PC-3 (cell line): ENCODE data around the gene FBXO38. TPM values are rescaled to one million over a fixed set of nuclear protein-coding genes. Genes with fewer than 3 reads are reported as not detected.

Source experiments
- ATAC-seq: fragments of 200-7000 bp; cut with Tn5 transposase; 2 replicates; pipeline ENCODE4 v1.9.1; 2020; ENCODE audit warnings: mild to moderate bottlenecking, moderate library complexity
- BruUV-seq: library from RNA; stranded (reverse); fragments of 400-500 nt; replicated peaks from 2 replicates; lab custom pipeline; 2021; lab: Mats Ljungman, UMichigan
- CTCF ChIA-PET: fragments of 300-600 bp; sonication (Branson Sonifier 250); formaldehyde crosslinking; loops from one replicate; lab custom pipeline; 2022; ENCODE audit warnings: antibody characterized with exemption; lab: Charles Lee
- POLR2A ChIA-PET: fragments of 300-600 bp; sonication (Branson Sonifier 250); formaldehyde crosslinking; loops from one replicate; lab custom pipeline; 2022; ENCODE audit warnings: antibody characterized with exemption; ENCODE audit not compliant: unreplicated experiment; lab: Charles Lee
- DNase-seq: peaks from one replicate; pipeline ENCODE4 v3.0.0-alpha.2; 2015
- H2AFZ ChIP-seq: fragments of 300-600 bp; sonication (generic); 2 replicates; pipeline ENCODE4 v1.6.0; 2016; ENCODE audit warnings: antibody characterized with exemption, low read length
- H3F3A ChIP-seq: fragments of 300-600 bp; sonication (generic); one replicate; pipeline ENCODE4 v1.6.0; 2017; ENCODE audit warnings: antibody characterized with exemption, low read length, control low read depth, mild to moderate bottlenecking; ENCODE audit not compliant: unreplicated experiment
- H3K27ac ChIP-seq: fragments of 300-600 bp; sonication (generic); 2 replicates; pipeline ENCODE4 v1.5.1; 2016; ENCODE audit warnings: mild to moderate bottlenecking, low read length
- H3K27me3 ChIP-seq: fragments of 300-600 bp; sonication (generic); 2 replicates; pipeline ENCODE4 v1.6.1; 2016; ENCODE audit warnings: low read length, mixed read lengths
- H3K36me3 ChIP-seq: fragments of 300-600 bp; sonication (generic); 2 replicates; pipeline ENCODE4 v1.6.1; 2016; ENCODE audit warnings: low read depth, mixed run types, low read length, mixed read lengths
- H3K4me1 ChIP-seq: fragments of 300-600 bp; sonication (generic); 2 replicates; pipeline ENCODE4 v1.5.1; 2016; ENCODE audit warnings: low read length; ENCODE audit not compliant: insufficient read depth
- H3K4me2 ChIP-seq: fragments of 300-600 bp; sonication (generic); 2 replicates; pipeline ENCODE4 v1.6.0; 2016; ENCODE audit warnings: low read length
- H3K4me3 ChIP-seq: fragments of 300-600 bp; sonication (generic); 2 replicates; pipeline ENCODE4 v1.5.1; 2016; ENCODE audit warnings: mild to moderate bottlenecking, low read length, mixed read lengths
- H3K79me2 ChIP-seq: fragments of 300-600 bp; sonication (generic); 2 replicates; pipeline ENCODE4 v1.6.1; 2017; ENCODE audit warnings: low read length, mixed read lengths
- H3K9ac ChIP-seq: fragments of 300-600 bp; sonication (generic); 2 replicates; pipeline ENCODE4 v1.6.0; 2016; ENCODE audit warnings: mild to moderate bottlenecking, low read length
- H3K9me2 ChIP-seq: fragments of 300-600 bp; sonication (generic); replicated peaks from 2 replicates; pipeline ENCODE4 v1.6.1; 2016; ENCODE audit warnings: mixed run types, low read length, mixed read lengths
- H3K9me3 ChIP-seq: fragments of 300-600 bp; sonication (generic); 2 replicates; pipeline ENCODE4 v1.6.1; 2016; ENCODE audit warnings: low read length, mixed read lengths
- H4K20me1 ChIP-seq: fragments of 300-600 bp; sonication (generic); 2 replicates; pipeline ENCODE4 v1.6.1; 2016; ENCODE audit warnings: low read length, mixed read lengths
- EZH2 ChIP-seq: fragments of 300-600 bp; sonication (generic); IDR thresholded peaks from one replicate; pipeline ENCODE4 v1.6.1; 2017; ENCODE audit warnings: antibody characterized with exemption, mild to moderate bottlenecking, low read length; ENCODE audit not compliant: unreplicated experiment
- EZH2phosphoT487 ChIP-seq: fragments of 300-600 bp; sonication (generic); IDR thresholded peaks from 2 replicates; pipeline ENCODE4 v1.6.1; 2018; ENCODE audit warnings: mild to moderate bottlenecking, antibody characterized with exemption, low read length, borderline replicate concordance
- intact Hi-C: fragments of 100-400 bp; cut with micrococcal nuclease; formaldehyde crosslinking; loops from 2 replicates; pipeline ENCODE4 v1.9.0; 2023
- total RNA-seq: library from RNA; depleted of rRNA; stranded (reverse); fragments of >200 nt; gene quantifications from 2 replicates; pipeline ENCODE4 v1.2.3, GENCODE V29; 2014
- TF ChIP-seq, protein P1 (sequence below): fragments of 300-600 bp; sonication (generic); conservative IDR thresholded peaks from 2 replicates; pipeline ENCODE4 v1.5.1; 2017; ENCODE audit warnings: antibody characterized with exemption, low read depth, mild to moderate bottlenecking, low read length

FBXO38 gene
- total RNA-seq, 1 experiment from 2014 or later: 42.7 TPM

DNA sequence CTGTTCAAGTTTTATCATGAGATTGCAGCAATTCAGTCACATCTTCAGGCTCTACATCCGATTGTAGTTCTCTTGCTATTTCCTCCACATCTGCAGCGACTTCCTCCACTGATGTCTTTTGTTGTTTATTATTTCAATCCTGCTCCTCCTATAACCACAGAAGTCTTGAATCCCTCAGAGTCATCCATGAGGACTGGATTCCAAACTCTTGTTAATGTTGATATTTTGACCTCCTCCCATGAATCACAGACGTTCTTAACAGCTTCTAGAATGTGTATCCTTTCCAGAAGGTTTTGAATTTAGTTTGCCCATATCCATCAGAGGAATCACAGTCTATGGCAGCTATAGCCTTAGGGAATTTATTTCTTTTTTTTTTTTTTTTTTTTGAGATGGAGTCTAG is 3.6 kb downstream of the FBXO38 start:
- Histone ChIP-seq H3K4me3 (no peak overlapping the region), H3K27me3 (no peaks in the 10 kb centered on the region), H2AFZ (no peak overlapping the region), H3K4me1 (peaks cover 33% of the 10 kb centered on the region), H3K9ac (no peak overlapping the region), H3K36me3 (peaks cover 2% of the 10 kb centered on the region; the same call in 1 of the 2 replicates), H3K9me3 (no peaks in the 10 kb centered on the region), H3K27ac (no peak overlapping the region), H3F3A (no peaks in the 10 kb centered on the region), H4K20me1 (no peaks in the 10 kb centered on the region), H3K9me2 (no peaks in the 10 kb centered on the region), H3K79me2 (peaks cover 90% of the 10 kb centered on the region), H3K4me2 (no peak overlapping the region)
- BruUV-seq: no TSS peak
- CTCF ChIA-PET: no interaction called here
- DNase-seq: no peak
- POLR2A ChIA-PET: no interaction called here
- TF ChIP-seq EZH2 (no peak), EZH2phosphoT487 (no peak)
- TF ChIP-seq, protein P1, sequence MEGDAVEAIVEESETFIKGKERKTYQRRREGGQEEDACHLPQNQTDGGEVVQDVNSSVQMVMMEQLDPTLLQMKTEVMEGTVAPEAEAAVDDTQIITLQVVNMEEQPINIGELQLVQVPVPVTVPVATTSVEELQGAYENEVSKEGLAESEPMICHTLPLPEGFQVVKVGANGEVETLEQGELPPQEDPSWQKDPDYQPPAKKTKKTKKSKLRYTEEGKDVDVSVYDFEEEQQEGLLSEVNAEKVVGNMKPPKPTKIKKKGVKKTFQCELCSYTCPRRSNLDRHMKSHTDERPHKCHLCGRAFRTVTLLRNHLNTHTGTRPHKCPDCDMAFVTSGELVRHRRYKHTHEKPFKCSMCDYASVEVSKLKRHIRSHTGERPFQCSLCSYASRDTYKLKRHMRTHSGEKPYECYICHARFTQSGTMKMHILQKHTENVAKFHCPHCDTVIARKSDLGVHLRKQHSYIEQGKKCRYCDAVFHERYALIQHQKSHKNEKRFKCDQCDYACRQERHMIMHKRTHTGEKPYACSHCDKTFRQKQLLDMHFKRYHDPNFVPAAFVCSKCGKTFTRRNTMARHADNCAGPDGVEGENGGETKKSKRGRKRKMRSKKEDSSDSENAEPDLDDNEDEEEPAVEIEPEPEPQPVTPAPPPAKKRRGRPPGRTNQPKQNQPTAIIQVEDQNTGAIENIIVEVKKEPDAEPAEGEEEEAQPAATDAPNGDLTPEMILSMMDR: no peak
- no peak for ATAC-seq
- intact Hi-C loops: no loop called here

DNA sequence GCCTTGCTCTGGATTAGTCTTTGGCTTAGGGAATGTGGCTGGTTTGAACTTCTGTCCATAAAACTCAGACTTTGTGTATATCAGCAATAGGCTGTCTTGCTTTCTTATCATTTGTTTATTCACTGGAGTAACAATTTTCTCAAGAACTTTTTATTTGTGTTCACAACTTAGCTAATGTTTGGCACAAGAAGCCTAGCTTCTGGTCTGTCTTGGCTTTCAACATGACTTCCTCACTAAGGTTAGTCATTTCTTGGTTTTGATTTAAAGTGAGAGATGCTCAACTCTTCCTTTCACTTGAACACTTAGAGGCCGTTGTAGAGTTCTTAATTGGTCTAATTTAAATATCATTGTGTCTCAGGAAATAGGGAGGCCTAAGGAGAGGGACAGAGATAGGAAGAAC is 4.9 kb downstream of the FBXO38 start:
- Histone ChIP-seq H3K9me2 (no peaks in the 10 kb centered on the region), H3K27ac (no peak overlapping the region), H3K27me3 (no peaks in the 10 kb centered on the region), H3F3A (no peaks in the 10 kb centered on the region), H3K4me3 (no peak overlapping the region), H3K36me3 (peaks cover 2% of the 10 kb centered on the region; the same call in 1 of the 2 replicates), H3K79me2 (peaks cover 96% of the 10 kb centered on the region), H3K4me2 (no peak overlapping the region), H2AFZ (no peak overlapping the region), H4K20me1 (0 out of 2 replicates have a peak, but pooled peaks cover 3% of the 10 kb centered on the region), H3K4me1 (peaks cover 24% of the 10 kb centered on the region), H3K9ac (no peak overlapping the region), H3K9me3 (no peaks in the 10 kb centered on the region)
- CTCF ChIA-PET: no interaction called here
- no peak for ATAC-seq
- POLR2A ChIA-PET: no interaction called here
- BruUV-seq: no TSS peak
- TF ChIP-seq, protein P1: no peak
- intact Hi-C loops: no loop called here
- no peak for DNase-seq

DNA sequence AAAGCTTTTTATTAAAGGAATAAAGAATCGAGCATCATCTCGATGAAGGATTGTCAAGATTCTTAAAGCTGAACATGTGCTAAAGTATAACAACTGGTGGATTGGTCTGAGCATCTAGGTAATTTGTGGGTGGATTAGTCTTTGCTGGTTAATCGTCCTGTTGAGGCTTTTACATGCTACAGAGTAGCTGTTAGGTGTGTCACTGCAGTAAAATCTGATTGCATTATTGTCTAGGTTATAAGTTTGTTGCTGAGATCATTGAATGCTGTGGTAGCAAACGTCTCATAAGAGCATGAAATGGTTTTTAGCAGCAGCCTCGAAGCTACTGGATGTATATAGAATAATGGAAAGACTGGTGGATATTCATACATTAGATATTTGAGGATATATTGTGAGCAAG is 7.2 kb downstream of the FBXO38 start:
- H3K9me3 ChIP-seq: no peaks in the 10 kb centered on the region
- no TSS peak for BruUV-seq
- ATAC-seq (no peak), DNase-seq (no peak)
- no peak overlapping the region for H3K4me2 ChIP-seq
- POLR2A ChIA-PET: no interaction called here
- H3F3A ChIP-seq: no peaks in the 10 kb centered on the region
- peaks cover 15% of the 10 kb centered on the region; the same call in 1 of the 2 replicates for H3K36me3 ChIP-seq
- H2AFZ ChIP-seq: no peak overlapping the region
- H3K27me3 ChIP-seq: no peaks in the 10 kb centered on the region
- H3K27ac ChIP-seq: no peak overlapping the region
- no peak overlapping the region for H3K9ac ChIP-seq
- H3K79me2 ChIP-seq: peaks cover 87% of the 10 kb centered on the region
- peaks cover 23% of the 10 kb centered on the region for H3K4me1 ChIP-seq
- no peak overlapping the region for H3K4me3 ChIP-seq
- no peaks in the 10 kb centered on the region for H3K9me2 ChIP-seq
- TF ChIP-seq, protein P1: no peak
- no peak for TF ChIP-seq EZH2phosphoT487
- no peak for TF ChIP-seq EZH2
- intact Hi-C loops: no loop called here
- CTCF ChIA-PET: interaction anchor here (0.6 kb wide), 1 partner anchor 859 kb away, joined by 3 read pairs; no protein-coding TSS in a partner anchor
- 0 out of 2 replicates have a peak, but pooled peaks cover 4% of the 10 kb centered on the region for H4K20me1 ChIP-seq
